GM12878 (cell line): ENCODE measurements around the gene FGF1. TPM values are rescaled to one million over a fixed set of nuclear protein-coding genes. Genes with fewer than 3 reads are reported as not detected.

Source experiments
- ATAC-seq: fragments of 200-7000 bp; cut with Tn5 transposase; 3 replicates; pipeline ENCODE4 v1.9.1; 2020; ENCODE audit warnings: mild to moderate bottlenecking, moderate library complexity
- BruUV-seq: library from RNA; stranded (reverse); fragments of 400-500 nt; replicated peaks from 2 replicates; lab custom pipeline; 2021; lab: Mats Ljungman, UMichigan
- CTCF ChIA-PET: fragments of 300-600 bp; sonication (Branson Sonifier 250); formaldehyde crosslinking; extraction: SDS; loops from one replicate; lab custom pipeline; 2021; ENCODE audit warnings: inconsistent platforms; lab: Yijun Ruan, JAX
- POLR2A ChIA-PET: fragments of 350-600 bp; formaldehyde crosslinking; extraction: SDS; loops from one replicate; lab custom pipeline; 2021; ENCODE audit warnings: inconsistent platforms; lab: Charles Lee
- RAD21 ChIA-PET: fragments of 300-600 bp; sonication (Branson Sonifier 250); formaldehyde crosslinking; loops from one replicate; lab custom pipeline; 2023; ENCODE audit warnings: antibody characterized with exemption; ENCODE audit not compliant: unreplicated experiment; lab: Charles Lee
- SMC1A ChIA-PET: fragments of 300-600 bp; sonication (Branson Sonifier 250); formaldehyde crosslinking; loops from one replicate; lab custom pipeline; 2023; ENCODE audit not compliant: unreplicated experiment, uncharacterized antibody; lab: Charles Lee
- DNase-seq: peaks from one replicate; pipeline ENCODE4 v3.0.0-alpha.2; 2011; ENCODE audit warnings: low read depth, low spot score
- FAIRE-seq: peaks from 3 replicates; lab custom pipeline; 2011; peaks lifted over from hg19 to GRCh38; lab: Jason Lieb, UNC
- H2AFZ ChIP-seq: 2 replicates; pipeline ENCODE4 v1.6.0; 2011; ENCODE audit warnings: low read depth, low read length, control low read depth; ENCODE audit not compliant: control insufficient read depth
- H3K27ac ChIP-seq: 2 replicates; pipeline ENCODE4 v1.5.1; 2011; ENCODE audit warnings: control low read depth; ENCODE audit not compliant: control insufficient read depth, insufficient read depth
- H3K27me3 ChIP-seq, 2 experiments: replicated peaks in 1 of 2; 2 replicates each; pipeline versions ENCODE4 v1.6.0 to v1.6.1; 2011; ENCODE audit warnings: low read length in 1 of 2; ENCODE audit not compliant: control insufficient read depth in 2 of 2, insufficient read depth in 2 of 2
- H3K36me3 ChIP-seq, 2 experiments: 2 replicates each; pipeline ENCODE4 v1.5.1; 2011; ENCODE audit warnings: low read length in 1 of 2; ENCODE audit not compliant: control insufficient read depth in 2 of 2, insufficient read depth in 2 of 2
- H3K4me1 ChIP-seq: 2 replicates; pipeline ENCODE4 v1.6.1; 2011; ENCODE audit warnings: mild to moderate bottlenecking, low read length, moderate library complexity, mixed read lengths; ENCODE audit not compliant: control insufficient read depth, insufficient read depth
- H3K4me2 ChIP-seq: 2 replicates; pipeline ENCODE4 v1.6.0; 2011; ENCODE audit warnings: control low read depth; ENCODE audit not compliant: control insufficient read depth, insufficient read depth
- H3K4me3 ChIP-seq: fragments of 200-600 bp; sonication (generic); 2 replicates; pipeline ENCODE4 v1.5.1; 2016
- H3K79me2 ChIP-seq: 2 replicates; pipeline ENCODE4 v1.6.0; 2011; ENCODE audit warnings: low read length; ENCODE audit not compliant: control insufficient read depth, insufficient read depth
- H3K9ac ChIP-seq: 2 replicates; pipeline ENCODE4 v1.8.0; 2011; ENCODE audit warnings: low read length, control low read depth, mixed read lengths; ENCODE audit not compliant: control insufficient read depth, insufficient read depth
- H3K9me3 ChIP-seq: replicated peaks from 3 replicates; pipeline ENCODE4 v1.5.1; 2011; ENCODE audit warnings: mild to moderate bottlenecking, low read length; ENCODE audit not compliant: control insufficient read depth, insufficient read depth
- H4K20me1 ChIP-seq: 2 replicates; pipeline ENCODE4 v1.6.0; 2011; ENCODE audit not compliant: control insufficient read depth, insufficient read depth
- CEBPB ChIP-seq, 2 experiments: fragments of 150-350 bp in 1 of 2; IDR thresholded peaks; 2 replicates each; pipeline ENCODE4 v1.6.1; 2012 to 2014; ENCODE audit warnings: low read depth in 2 of 2, low read length in 2 of 2, borderline replicate concordance in 1 of 2, inconsistent platforms in 1 of 2
- FOXK2 ChIP-seq: fragments of 450-650 bp; IDR thresholded peaks from 2 replicates; pipeline ENCODE4 v1.6.1; 2017; ENCODE audit warnings: mild to moderate bottlenecking, moderate library complexity
- IKZF1 ChIP-seq: fragments of 450-650 bp; conservative IDR thresholded peaks from 2 replicates; pipeline ENCODE4 v1.6.1; 2017; ENCODE audit warnings: antibody characterized with exemption, mild to moderate bottlenecking
- IKZF2 ChIP-seq, 2 experiments: fragments of 450-650 bp; IDR thresholded peaks; 2 replicates each; pipeline ENCODE4 v1.6.1; 2017; ENCODE audit warnings: mild to moderate bottlenecking in 2 of 2, moderate library complexity in 2 of 2
- MEF2B ChIP-seq: fragments of 450-650 bp; IDR thresholded peaks from 2 replicates; pipeline ENCODE4 v1.6.1; 2018; ENCODE audit warnings: mild to moderate bottlenecking, moderate library complexity; ENCODE audit not compliant: partially characterized antibody, poor library complexity, severe bottlenecking
- NFIC ChIP-seq: IDR thresholded peaks from 2 replicates; pipeline ENCODE4 v1.6.1; 2012; ENCODE audit warnings: low read depth, mild to moderate bottlenecking, inconsistent platforms, low read length, moderate library complexity
- NR2F1 ChIP-seq: fragments of 450-650 bp; conservative IDR thresholded peaks from 2 replicates; pipeline ENCODE4 v1.6.1; 2017; ENCODE audit warnings: mild to moderate bottlenecking
- NRF1 ChIP-seq: conservative IDR thresholded peaks from 2 replicates; pipeline ENCODE4 v1.6.1; 2011; ENCODE audit warnings: mild to moderate bottlenecking, low read depth, low read length, improper control_type of control experiment
- POLR2A ChIP-seq: IDR thresholded peaks from 2 replicates; pipeline ENCODE4 v1.6.1; 2011; ENCODE audit warnings: low read depth, mild to moderate bottlenecking, low read length
- REST ChIP-seq: IDR thresholded peaks from 2 replicates; pipeline ENCODE4 v1.6.1; 2012; ENCODE audit warnings: mild to moderate bottlenecking, low read depth, low read length
- RFX5 ChIP-seq: IDR thresholded peaks from 2 replicates; pipeline ENCODE4 v1.6.1; 2011; ENCODE audit warnings: low read depth, low read length, improper control_type of control experiment
- RUNX3 ChIP-seq: IDR thresholded peaks from 2 replicates; pipeline ENCODE4 v1.6.1; 2012; ENCODE audit warnings: low read length, inconsistent platforms
- WGBS: methylation state at CpG from one replicate; pipeline ENCODE4 v1.1.6; 2016; ENCODE audit warnings: low lambda C conversion rate; ENCODE audit not compliant: insufficient replicate concordance, insufficient coverage; ENCODE audit errors: missing lambda C conversion rate; 5-methylcytosine and 5-hydroxymethylcytosine counted together
- in situ Hi-C: fragments of 300-500 bp; cut with MboI; formaldehyde crosslinking; loops from 9 replicates; pipeline ENCODE4 v1.14.3; 2018; ENCODE audit warnings: mixed read lengths
- intact Hi-C: fragments of 100-400 bp; cut with micrococcal nuclease; formaldehyde crosslinking; loops from one replicate; pipeline ENCODE4 v1.14.2; 2022; ENCODE audit not compliant: unreplicated experiment
- polyA plus RNA-seq, 11 experiments: library from polyadenylated mRNA; depleted of rRNA in 4 of 11; unstranded in 6 of 11; stranded (reverse) in 5 of 11; fragments of >200 nt; fragmentation: Nextera tagmentation in 4 of 11; fragmentation: Illumina TruSeq in 1 of 11; extraction: Ambion mirVana in 4 of 11; extraction: Trizol in 1 of 11; gene quantifications; 1 replicate in 1 of 11; 2 replicates in 10 of 11; pipeline versions ENCODE4 v1.2.1 to v1.2.3, GENCODE V29; 2011 to 2016; ENCODE audit warnings: inconsistent platforms in 2 of 11, missing spikeins in 2 of 11, low read depth in 1 of 11
- total RNA-seq, 4 experiments: library from RNA; depleted of rRNA in 3 of 4; stranded (reverse); fragments of >200 nt in 3 of 4; fragmentation: Illumina TruSeq in 1 of 4; extraction: Trizol in 1 of 4; gene quantifications; 2 replicates each; pipeline versions ENCODE4 v1.2.1 to v1.2.3, GENCODE V29; 2013 to 2021
- TF ChIP-seq, protein P1 (sequence below): fragments of 450-650 bp; IDR thresholded peaks from 2 replicates; pipeline ENCODE4 v1.6.1; 2017; ENCODE audit warnings: antibody characterized with exemption, mild to moderate bottlenecking, moderate library complexity
- TF ChIP-seq, protein P2 (sequence below): fragments of 450-650 bp; IDR thresholded peaks from 2 replicates; pipeline ENCODE4 v1.6.1; 2016; ENCODE audit warnings: mild to moderate bottlenecking, moderate library complexity, borderline replicate concordance
- TF ChIP-seq, protein P3 (sequence below): IDR thresholded peaks from 2 replicates; pipeline ENCODE4 v1.6.1; 2012; ENCODE audit warnings: low read depth, low read length, improper control_type of control experiment

The FGF1 gene
- total and polyA plus RNA-seq, 10 of the 15 experiments (the other 5 are each of a cell fraction or from before 2014, with no cell fraction given) = not detected

GRCh38 chr5:142653321-142653720 lies 32.6 kb downstream of the FGF1 start:
- no peak overlapping the region for H3K9ac ChIP-seq
- no peak for DNase-seq
- H3K36me3 ChIP-seq = no peaks in the 10 kb centered on the region
- no TSS peak for BruUV-seq
- H3K4me1 ChIP-seq = no peaks in the 10 kb centered on the region
- ChIA-PET RAD21 (no interaction called here), CTCF (interaction anchor here (3.3 to 5.2 kb wide), 3 partner anchors 8 to 235 kb away, joined by 20 to 46 read pairs (median 43); no protein-coding TSS in a partner anchor), POLR2A (no interaction called here), SMC1A (no interaction called here)
- H3K4me2 ChIP-seq = no peak overlapping the region
- in situ Hi-C loops = no loop called here
- no peak overlapping the region for H2AFZ ChIP-seq
- 11% methylated on average over 7 of the region's 7 CpGs for WGBS
- no peak overlapping the region for H3K27ac ChIP-seq
- no peaks in the 10 kb centered on the region for H3K9me3 ChIP-seq
- H4K20me1 ChIP-seq = no peaks in the 10 kb centered on the region
- ATAC-seq = no peak
- intact Hi-C loops = no loop called here
- no peak for FAIRE-seq
- H3K79me2 ChIP-seq = no peaks in the 10 kb centered on the region
- H3K4me3 ChIP-seq = no peak overlapping the region
- H3K27me3 ChIP-seq = no peaks in the 10 kb centered on the region; a peak in 2 of 4 replicates
- TF ChIP-seq, protein P1, sequence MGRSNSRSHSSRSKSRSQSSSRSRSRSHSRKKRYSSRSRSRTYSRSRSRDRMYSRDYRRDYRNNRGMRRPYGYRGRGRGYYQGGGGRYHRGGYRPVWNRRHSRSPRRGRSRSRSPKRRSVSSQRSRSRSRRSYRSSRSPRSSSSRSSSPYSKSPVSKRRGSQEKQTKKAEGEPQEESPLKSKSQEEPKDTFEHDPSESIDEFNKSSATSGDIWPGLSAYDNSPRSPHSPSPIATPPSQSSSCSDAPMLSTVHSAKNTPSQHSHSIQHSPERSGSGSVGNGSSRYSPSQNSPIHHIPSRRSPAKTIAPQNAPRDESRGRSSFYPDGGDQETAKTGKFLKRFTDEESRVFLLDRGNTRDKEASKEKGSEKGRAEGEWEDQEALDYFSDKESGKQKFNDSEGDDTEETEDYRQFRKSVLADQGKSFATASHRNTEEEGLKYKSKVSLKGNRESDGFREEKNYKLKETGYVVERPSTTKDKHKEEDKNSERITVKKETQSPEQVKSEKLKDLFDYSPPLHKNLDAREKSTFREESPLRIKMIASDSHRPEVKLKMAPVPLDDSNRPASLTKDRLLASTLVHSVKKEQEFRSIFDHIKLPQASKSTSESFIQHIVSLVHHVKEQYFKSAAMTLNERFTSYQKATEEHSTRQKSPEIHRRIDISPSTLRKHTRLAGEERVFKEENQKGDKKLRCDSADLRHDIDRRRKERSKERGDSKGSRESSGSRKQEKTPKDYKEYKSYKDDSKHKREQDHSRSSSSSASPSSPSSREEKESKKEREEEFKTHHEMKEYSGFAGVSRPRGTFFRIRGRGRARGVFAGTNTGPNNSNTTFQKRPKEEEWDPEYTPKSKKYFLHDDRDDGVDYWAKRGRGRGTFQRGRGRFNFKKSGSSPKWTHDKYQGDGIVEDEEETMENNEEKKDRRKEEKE = no peak
- TF ChIP-seq, protein P2, sequence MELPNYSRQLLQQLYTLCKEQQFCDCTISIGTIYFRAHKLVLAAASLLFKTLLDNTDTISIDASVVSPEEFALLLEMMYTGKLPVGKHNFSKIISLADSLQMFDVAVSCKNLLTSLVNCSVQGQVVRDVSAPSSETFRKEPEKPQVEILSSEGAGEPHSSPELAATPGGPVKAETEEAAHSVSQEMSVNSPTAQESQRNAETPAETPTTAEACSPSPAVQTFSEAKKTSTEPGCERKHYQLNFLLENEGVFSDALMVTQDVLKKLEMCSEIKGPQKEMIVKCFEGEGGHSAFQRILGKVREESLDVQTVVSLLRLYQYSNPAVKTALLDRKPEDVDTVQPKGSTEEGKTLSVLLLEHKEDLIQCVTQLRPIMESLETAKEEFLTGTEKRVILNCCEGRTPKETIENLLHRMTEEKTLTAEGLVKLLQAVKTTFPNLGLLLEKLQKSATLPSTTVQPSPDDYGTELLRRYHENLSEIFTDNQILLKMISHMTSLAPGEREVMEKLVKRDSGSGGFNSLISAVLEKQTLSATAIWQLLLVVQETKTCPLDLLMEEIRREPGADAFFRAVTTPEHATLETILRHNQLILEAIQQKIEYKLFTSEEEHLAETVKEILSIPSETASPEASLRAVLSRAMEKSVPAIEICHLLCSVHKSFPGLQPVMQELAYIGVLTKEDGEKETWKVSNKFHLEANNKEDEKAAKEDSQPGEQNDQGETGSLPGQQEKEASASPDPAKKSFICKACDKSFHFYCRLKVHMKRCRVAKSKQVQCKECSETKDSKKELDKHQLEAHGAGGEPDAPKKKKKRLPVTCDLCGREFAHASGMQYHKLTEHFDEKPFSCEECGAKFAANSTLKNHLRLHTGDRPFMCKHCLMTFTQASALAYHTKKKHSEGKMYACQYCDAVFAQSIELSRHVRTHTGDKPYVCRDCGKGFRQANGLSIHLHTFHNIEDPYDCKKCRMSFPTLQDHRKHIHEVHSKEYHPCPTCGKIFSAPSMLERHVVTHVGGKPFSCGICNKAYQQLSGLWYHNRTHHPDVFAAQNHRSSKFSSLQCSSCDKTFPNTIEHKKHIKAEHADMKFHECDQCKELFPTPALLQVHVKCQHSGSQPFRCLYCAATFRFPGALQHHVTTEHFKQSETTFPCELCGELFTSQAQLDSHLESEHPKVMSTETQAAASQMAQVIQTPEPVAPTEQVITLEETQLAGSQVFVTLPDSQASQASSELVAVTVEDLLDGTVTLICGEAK = no peak
- TF ChIP-seq NR2F1 = no peak
- TF ChIP-seq IKZF2 (IDR thresholded peaks at IDR 0.05) = no peak
- TF ChIP-seq POLR2A = no peak
- TF ChIP-seq, protein P3, sequence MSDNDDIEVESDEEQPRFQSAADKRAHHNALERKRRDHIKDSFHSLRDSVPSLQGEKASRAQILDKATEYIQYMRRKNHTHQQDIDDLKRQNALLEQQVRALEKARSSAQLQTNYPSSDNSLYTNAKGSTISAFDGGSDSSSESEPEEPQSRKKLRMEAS = no peak
- TF ChIP-seq NRF1 = no peak
- TF ChIP-seq IKZF1 = no peak
- no peak for TF ChIP-seq RFX5
- TF ChIP-seq RUNX3 = no peak
- no peak for TF ChIP-seq MEF2B
- no peak for TF ChIP-seq REST
- no peak for TF ChIP-seq NFIC
- no peak for TF ChIP-seq CEBPB (IDR thresholded peaks at IDR 0.05; ENCODE audit: borderline replicate concordance in 1 of 2, low read depth in 2 of 2, low read length in 2 of 2)
- no peak for TF ChIP-seq FOXK2
